CD14-positive monocyte (primary cell): Measurements from ENCODE around the gene PTPRN2. TPM values are rescaled to one million over a fixed set of nuclear protein-coding genes. Genes with fewer than 3 reads are reported as not detected.

ENCODE experiments used
- DNase-seq, 3 donors: peaks; one replicate each; pipeline ENCODE4 v3.0.0-alpha.2; 2011 to 2022
- H2AFZ ChIP-seq: 2 replicates; pipeline ENCODE4 v1.6.0; 2012; ENCODE audit warnings: mild to moderate bottlenecking, low read depth, low read length, inconsistent platforms; ENCODE audit not compliant: insufficient read depth, poor library complexity, severe bottlenecking
- H3K27ac ChIP-seq, 2 donors: 1 replicate in 1 of 2; 2 replicates in 1 of 2; pipeline ENCODE4 v1.5.1; 2012 to 2013; ENCODE audit warnings: low read length in 2 of 2, control low read depth in 1 of 2, inconsistent platforms in 1 of 2, low read depth in 1 of 2, mild to moderate bottlenecking in 1 of 2
- H3K27me3 ChIP-seq, 2 donors: one replicate each; pipeline versions ENCODE4 v1.6.0 to v1.6.1; 2011 to 2013; ENCODE audit warnings: low read length in 2 of 2; ENCODE audit not compliant: control insufficient read depth in 2 of 2, insufficient read depth in 2 of 2
- H3K36me3 ChIP-seq, 2 donors: replicated peaks in 1 of 2; 1 replicate in 1 of 2; 2 replicates in 1 of 2; pipeline versions ENCODE4 v1.5.1 to v1.6.1; 2012 to 2013; ENCODE audit warnings: low read length in 2 of 2, control low read depth in 1 of 2, inconsistent platforms in 1 of 2, mild to moderate bottlenecking in 1 of 2; ENCODE audit not compliant: insufficient read depth in 2 of 2, control insufficient read depth in 1 of 2
- H3K4me1 ChIP-seq, 2 donors: 1 replicate in 1 of 2; 2 replicates in 1 of 2; pipeline versions ENCODE4 v1.5.1 to v1.6.1; 2012 to 2013; ENCODE audit warnings: low read length in 2 of 2, control low read depth in 1 of 2, inconsistent platforms in 1 of 2, mild to moderate bottlenecking in 1 of 2, moderate library complexity in 1 of 2; ENCODE audit not compliant: insufficient read depth in 2 of 2, control insufficient read depth in 1 of 2
- H3K4me2 ChIP-seq: replicated peaks from 2 replicates; pipeline ENCODE3; 2012; ENCODE audit warnings: low read length, moderate library complexity, mild to moderate bottlenecking; ENCODE audit not compliant: poor library complexity, severe bottlenecking; ENCODE audit errors: extremely low read depth
- H3K4me3 ChIP-seq, 3 experiments: fragments of 200-600 bp in 1 of 3; sonication (generic) in 1 of 3; replicated peaks in 1 of 3; 1 replicate in 2 of 3; 2 replicates in 1 of 3; pipeline ENCODE4 v1.5.1; 2011 to 2013; ENCODE audit warnings: low read length in 3 of 3, mild to moderate bottlenecking in 3 of 3, control low read depth in 2 of 3, low read depth in 2 of 3, inconsistent platforms in 1 of 3, moderate library complexity in 1 of 3
- H3K79me2 ChIP-seq: 2 replicates; pipeline ENCODE4 v1.6.0; 2012; ENCODE audit warnings: mild to moderate bottlenecking, control low read depth, inconsistent platforms, low read length, moderate library complexity; ENCODE audit not compliant: insufficient read depth
- H3K9ac ChIP-seq: 2 replicates; pipeline ENCODE4 v1.6.0; 2017; ENCODE audit warnings: low read length, mild to moderate bottlenecking; ENCODE audit not compliant: insufficient read depth, poor library complexity, severe bottlenecking
- H3K9me3 ChIP-seq, 2 donors: replicated peaks in 1 of 2; 1 replicate in 1 of 2; 2 replicates in 1 of 2; pipeline versions ENCODE4 v1.5.1 to v1.6.1; 2012 to 2013; ENCODE audit warnings: low read length in 2 of 2, control low read depth in 1 of 2; ENCODE audit not compliant: control insufficient read depth in 1 of 2, insufficient read depth in 1 of 2
- H4K20me1 ChIP-seq: 2 replicates; pipeline ENCODE4 v1.6.0; 2012; ENCODE audit warnings: mild to moderate bottlenecking, low read length, control low read depth, moderate library complexity; ENCODE audit not compliant: insufficient read depth
- H3K27ac Mint-ChIP-seq, 7 donors: one replicate each; pipeline ENCODE4 v1.8.0; 2020; ENCODE audit warnings: mild to moderate bottlenecking in 7 of 7, mixed read lengths in 7 of 7, moderate library complexity in 6 of 7, inconsistent platforms in 2 of 7
- H3K27me3 Mint-ChIP-seq, 3 donors: one replicate each; pipeline ENCODE4 v1.8.0; 2021 to 2022; ENCODE audit warnings: low read depth in 3 of 3, mild to moderate bottlenecking in 3 of 3, mixed read lengths in 3 of 3, moderate library complexity in 3 of 3, inconsistent platforms in 1 of 3
- H3K36me3 Mint-ChIP-seq, 2 donors: one replicate each; pipeline ENCODE4 v1.8.0; 2020; ENCODE audit warnings: mixed read lengths in 2 of 2, inconsistent platforms in 1 of 2, mild to moderate bottlenecking in 1 of 2
- H3K4me1 Mint-ChIP-seq: one replicate; pipeline ENCODE4 v1.8.0; 2020; ENCODE audit warnings: mild to moderate bottlenecking, mixed read lengths
- H3K4me3 Mint-ChIP-seq, 2 donors: one replicate each; pipeline ENCODE4 v1.8.0; 2020; ENCODE audit warnings: mild to moderate bottlenecking in 2 of 2, mixed read lengths in 2 of 2, moderate library complexity in 1 of 2
- H3K9me3 Mint-ChIP-seq, 7 donors: one replicate each; pipeline ENCODE4 v1.8.0; 2020 to 2022; ENCODE audit warnings: mixed read lengths in 7 of 7, mild to moderate bottlenecking in 6 of 7, moderate library complexity in 6 of 7, inconsistent platforms in 2 of 7
- whole genome bisulfite sequencing: methylation state at CpG from one replicate; pipeline ENCODE4 v1.1.5; 2013; ENCODE audit warnings: missing lambda C conversion rate; ENCODE audit not compliant: insufficient coverage; 5-methylcytosine and 5-hydroxymethylcytosine counted together
- intact Hi-C, 2 donors: fragments of 100-400 bp; cut with micrococcal nuclease; formaldehyde crosslinking; loops; one replicate each; pipeline versions ENCODE4 v1.15.0 to v1.15.1; 2023
- polyA plus RNA-seq, 3 donors: library from polyadenylated mRNA; depleted of rRNA in 1 of 3; unstranded in 2 of 3; stranded (reverse) in 1 of 3; fragments of 300-500 nt in 2 of 3; fragments of >200 nt in 1 of 3; fragmentation: Illumina TruSeq in 2 of 3; gene quantifications; 1 replicate in 2 of 3; 2 replicates in 1 of 3; pipeline ENCODE4 v1.2.3, GENCODE V29; 2012 to 2021
- TF ChIP-seq, protein P1 (sequence below): fragments of 200-600 bp; IDR thresholded peaks from one replicate; pipeline ENCODE4 v1.8.0; 2022; ENCODE audit warnings: antibody characterized with exemption, mild to moderate bottlenecking

PTPRN2 gene
- polyA plus RNA-seq, 3 donors: 0.25 to 1.4 (median 0.97) TPM

DNA sequence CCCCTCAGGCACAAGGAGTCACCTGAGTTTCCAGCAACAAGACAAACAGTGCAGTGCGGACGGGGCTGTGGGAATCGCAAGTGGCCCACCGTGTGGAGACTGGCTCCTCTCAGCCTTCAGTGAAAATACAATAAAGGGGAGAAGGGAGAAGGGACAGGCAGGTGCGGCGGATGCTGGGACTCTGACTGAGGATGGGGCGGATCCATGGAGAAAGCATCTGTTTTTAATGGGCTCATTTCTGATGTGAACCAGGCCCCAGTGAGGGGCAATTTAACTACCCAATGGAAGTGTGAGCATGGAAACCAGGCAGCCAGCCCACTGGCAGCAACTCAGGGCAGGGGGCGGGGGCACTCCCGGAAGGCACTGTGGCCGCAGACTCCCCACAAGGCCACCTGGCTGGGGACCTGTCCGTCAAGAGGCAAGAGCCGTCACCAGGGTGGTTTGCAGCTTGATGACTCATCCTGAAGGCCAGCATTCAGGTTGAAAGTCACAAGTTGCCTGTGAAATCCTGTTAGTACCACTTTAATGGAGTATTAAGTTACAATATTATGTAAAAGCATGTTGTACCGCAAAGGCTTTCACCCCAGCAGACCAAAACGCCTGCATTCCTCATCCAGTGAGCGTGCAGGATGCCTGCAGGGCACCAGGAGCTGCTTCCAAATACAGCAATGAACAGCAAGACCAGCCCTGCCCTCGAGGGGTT, 476.4 kb downstream of the PTPRN2 start:
- no peak overlapping the region for H3K4me2 ChIP-seq
- H4K20me1 ChIP-seq: no peaks in the 10 kb centered on the region
- H3K9me3 ChIP-seq: peaks cover 89 to 93% of the 10 kb centered on the region in 2 donors
- H2AFZ ChIP-seq: no peak overlapping the region
- no peak overlapping the region for H3K4me3 Mint-ChIP-seq
- H3K79me2 ChIP-seq: no peaks in the 10 kb centered on the region
- DNase-seq: no peak
- H3K9ac ChIP-seq: no peak overlapping the region
- intact Hi-C loops: no loop called here
- no peaks in the 10 kb centered on the region for H3K4me1 ChIP-seq
- WGBS: 79% methylated on average over 13 of the region's 16 CpGs
- H3K27me3 ChIP-seq: no peaks in the 10 kb centered on the region
- no peaks in the 10 kb centered on the region for H3K4me1 Mint-ChIP-seq
- H3K27ac ChIP-seq: no peak overlapping the region
- peaks cover 1 to 2% (median 2%) of the 10 kb centered on the region in 3 donors for H3K27me3 Mint-ChIP-seq
- H3K36me3 Mint-ChIP-seq: no peaks in the 10 kb centered on the region
- no peaks in the 10 kb centered on the region for H3K36me3 ChIP-seq
- TF ChIP-seq, protein P1, sequence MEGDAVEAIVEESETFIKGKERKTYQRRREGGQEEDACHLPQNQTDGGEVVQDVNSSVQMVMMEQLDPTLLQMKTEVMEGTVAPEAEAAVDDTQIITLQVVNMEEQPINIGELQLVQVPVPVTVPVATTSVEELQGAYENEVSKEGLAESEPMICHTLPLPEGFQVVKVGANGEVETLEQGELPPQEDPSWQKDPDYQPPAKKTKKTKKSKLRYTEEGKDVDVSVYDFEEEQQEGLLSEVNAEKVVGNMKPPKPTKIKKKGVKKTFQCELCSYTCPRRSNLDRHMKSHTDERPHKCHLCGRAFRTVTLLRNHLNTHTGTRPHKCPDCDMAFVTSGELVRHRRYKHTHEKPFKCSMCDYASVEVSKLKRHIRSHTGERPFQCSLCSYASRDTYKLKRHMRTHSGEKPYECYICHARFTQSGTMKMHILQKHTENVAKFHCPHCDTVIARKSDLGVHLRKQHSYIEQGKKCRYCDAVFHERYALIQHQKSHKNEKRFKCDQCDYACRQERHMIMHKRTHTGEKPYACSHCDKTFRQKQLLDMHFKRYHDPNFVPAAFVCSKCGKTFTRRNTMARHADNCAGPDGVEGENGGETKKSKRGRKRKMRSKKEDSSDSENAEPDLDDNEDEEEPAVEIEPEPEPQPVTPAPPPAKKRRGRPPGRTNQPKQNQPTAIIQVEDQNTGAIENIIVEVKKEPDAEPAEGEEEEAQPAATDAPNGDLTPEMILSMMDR: no peak
- no peak overlapping the region for H3K4me3 ChIP-seq
- H3K9me3 Mint-ChIP-seq: peaks cover 50 to 80% (median 62%) of the 10 kb centered on the region in 7 donors
- no peak overlapping the region for H3K27ac Mint-ChIP-seq

DNA sequence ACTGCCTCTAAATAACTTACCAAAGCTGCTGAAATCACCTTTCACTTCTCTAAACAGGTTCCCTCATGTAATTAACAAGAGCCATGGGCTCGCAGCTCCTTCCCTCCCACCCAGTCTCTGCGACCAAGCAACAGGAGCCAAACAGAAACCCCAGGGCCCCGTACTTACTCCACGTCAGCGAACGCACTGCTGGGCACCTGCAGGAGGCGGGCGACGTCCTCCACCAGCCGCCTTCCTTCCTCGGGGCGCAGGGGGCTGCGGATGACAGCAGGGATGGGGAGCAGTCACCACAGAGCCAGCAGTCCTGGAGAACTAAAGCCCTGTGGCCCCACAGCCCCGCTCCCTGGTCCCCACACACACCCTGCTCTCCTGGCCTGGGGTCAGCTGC, 477.0 kb downstream of the PTPRN2 start:
- H4K20me1 ChIP-seq: no peaks in the 10 kb centered on the region
- H2AFZ ChIP-seq: no peak overlapping the region
- no peak overlapping the region for H3K4me2 ChIP-seq
- intact Hi-C loops: no loop called here
- no peaks in the 10 kb centered on the region for H3K36me3 ChIP-seq
- Mint-ChIP-seq H3K27ac (no peak overlapping the region), H3K36me3 (no peaks in the 10 kb centered on the region), H3K4me3 (no peak overlapping the region), H3K4me1 (no peaks in the 10 kb centered on the region), H3K9me3 (peaks cover 50 to 76% (median 60%) of the 10 kb centered on the region in 7 donors), H3K27me3 (peaks cover 1 to 2% (median 2%) of the 10 kb centered on the region in 3 donors)
- no peak for DNase-seq
- H3K4me1 ChIP-seq: no peaks in the 10 kb centered on the region
- H3K9me3 ChIP-seq: peaks cover 84 to 90% of the 10 kb centered on the region in 2 donors
- H3K4me3 ChIP-seq: no peak overlapping the region
- no peaks in the 10 kb centered on the region for H3K27me3 ChIP-seq
- 94% methylated on average over 13 of the region's 14 CpGs for WGBS
- H3K27ac ChIP-seq: no peak overlapping the region
- no peak overlapping the region for H3K9ac ChIP-seq
- H3K79me2 ChIP-seq: no peaks in the 10 kb centered on the region
- TF ChIP-seq, protein P1: no peak
